SW 1271 (cell line): ENCODE results near the gene C16orf90.

ENCODE experiments used
- DNase-seq, 2 experiments: peaks; one replicate each; lab custom pipeline; 2025; lab: John Stamatoyannopoulos, UW

C16orf90 gene

DNA sequence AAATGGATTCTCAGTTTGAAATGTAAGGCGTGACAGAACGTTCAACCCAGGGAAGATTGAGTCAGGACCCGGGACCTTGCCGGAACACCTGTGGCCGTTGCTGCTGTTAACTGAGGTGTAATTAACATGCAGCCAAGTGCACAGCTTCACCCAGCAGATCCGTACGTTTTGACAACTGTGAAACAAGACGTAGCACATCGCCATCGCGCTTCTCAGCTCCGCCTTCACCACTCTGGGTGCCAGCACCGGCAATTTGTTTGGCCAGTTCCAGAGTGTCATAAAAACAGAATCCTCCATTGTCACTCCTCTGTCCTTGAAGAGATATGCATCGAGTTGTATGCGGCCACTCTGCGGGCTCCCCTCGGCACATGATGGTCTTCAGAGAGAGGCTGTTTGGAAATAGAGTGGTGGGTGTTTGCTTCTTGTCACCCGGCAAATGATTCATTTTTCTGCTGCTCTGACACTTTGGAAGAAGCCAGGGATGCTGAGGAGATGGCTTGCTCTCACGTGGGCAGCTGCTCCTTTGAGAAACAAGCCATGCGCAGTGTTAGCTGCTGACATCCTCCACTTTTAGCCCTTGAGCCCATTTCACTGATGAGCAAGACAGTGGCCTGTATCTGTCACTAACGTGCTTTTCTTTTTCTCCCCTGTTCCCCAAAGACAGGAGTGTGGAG is 29.2 kb downstream of the C16orf90 start:
- no peak for DNase-seq

DNA sequence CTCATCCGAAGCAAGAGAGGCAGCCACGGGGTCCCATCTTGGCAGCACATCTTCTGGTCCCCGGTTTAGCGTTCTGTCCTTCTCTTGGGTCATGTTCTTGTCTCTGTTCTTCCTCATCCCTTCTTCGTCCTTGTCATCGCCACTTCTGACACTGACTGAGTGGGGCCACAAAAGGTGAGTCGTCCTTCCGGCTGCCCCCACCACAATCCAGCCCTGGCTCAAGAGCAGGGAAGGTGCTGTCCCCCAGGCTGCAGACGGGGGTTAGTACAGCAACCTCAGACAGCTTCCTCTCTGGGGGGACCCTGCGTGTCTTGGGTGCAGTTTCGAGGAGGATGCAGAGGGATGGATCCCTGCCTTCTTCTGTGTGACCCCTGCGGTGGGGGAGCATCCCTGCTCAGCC is 30.0 kb downstream of the C16orf90 start:
- DNase-seq = no peak

DNA sequence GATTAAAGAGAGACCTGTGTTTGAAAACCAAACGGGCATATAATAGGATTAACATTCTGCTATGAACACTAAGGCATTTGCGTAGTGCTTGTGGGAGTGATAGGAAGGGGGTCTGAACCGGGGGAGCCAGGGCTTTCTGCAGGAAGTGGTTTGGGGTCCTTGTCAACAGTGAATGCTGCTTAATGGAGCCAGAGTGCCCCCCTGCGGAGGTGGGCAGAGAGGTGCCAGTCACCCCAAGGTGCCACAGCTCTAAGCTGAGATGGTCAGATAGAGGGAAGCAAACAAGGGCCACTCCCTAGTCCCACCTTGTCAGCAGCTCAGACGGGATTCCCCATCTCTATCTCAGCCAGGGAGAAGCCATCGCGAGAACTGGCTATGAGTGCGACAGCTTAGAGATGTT is 34.1 kb downstream of the C16orf90 start:
- DNase-seq = no peak

DNA sequence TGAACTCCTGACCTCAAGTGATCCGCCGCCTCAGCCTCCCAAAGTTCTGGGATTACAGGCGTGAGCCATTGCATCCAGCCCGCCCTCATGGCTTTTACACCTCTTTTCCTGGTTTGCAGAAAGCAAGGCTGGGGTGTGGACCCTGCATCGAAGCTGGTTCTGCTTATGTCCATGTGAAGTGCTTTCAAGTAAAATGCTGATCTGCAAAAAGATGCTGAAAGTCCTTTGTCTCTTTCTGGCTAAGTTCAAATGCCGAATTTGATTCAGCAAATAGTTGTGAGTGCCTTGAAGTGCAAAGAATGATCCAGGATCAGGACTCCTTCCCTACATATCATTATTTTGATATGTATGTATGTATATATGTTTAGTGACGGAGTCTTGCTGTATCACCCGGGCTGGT is 34.7 kb downstream of the C16orf90 start:
- no peak for DNase-seq

DNA sequence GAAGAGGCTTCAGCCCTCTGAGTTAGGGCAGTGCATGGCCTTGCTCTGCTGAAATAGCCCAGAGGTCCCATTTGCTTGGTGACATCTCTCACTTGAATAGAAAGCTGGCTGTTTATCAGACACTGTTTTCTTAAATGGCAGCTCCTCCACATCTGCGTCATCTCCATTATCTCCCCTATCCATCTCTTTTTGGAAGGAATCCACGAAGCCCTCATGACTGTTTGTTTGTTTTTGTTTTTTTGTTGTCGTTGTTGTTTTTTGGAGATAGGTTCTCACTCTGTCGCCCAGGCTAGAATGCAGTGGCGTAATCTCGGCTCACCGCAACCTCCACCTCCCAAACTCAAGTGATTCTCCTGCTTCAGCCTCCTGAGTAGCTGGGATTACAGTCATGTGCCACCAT is 35.2 kb downstream of the C16orf90 start:
- no peak for DNase-seq

DNA sequence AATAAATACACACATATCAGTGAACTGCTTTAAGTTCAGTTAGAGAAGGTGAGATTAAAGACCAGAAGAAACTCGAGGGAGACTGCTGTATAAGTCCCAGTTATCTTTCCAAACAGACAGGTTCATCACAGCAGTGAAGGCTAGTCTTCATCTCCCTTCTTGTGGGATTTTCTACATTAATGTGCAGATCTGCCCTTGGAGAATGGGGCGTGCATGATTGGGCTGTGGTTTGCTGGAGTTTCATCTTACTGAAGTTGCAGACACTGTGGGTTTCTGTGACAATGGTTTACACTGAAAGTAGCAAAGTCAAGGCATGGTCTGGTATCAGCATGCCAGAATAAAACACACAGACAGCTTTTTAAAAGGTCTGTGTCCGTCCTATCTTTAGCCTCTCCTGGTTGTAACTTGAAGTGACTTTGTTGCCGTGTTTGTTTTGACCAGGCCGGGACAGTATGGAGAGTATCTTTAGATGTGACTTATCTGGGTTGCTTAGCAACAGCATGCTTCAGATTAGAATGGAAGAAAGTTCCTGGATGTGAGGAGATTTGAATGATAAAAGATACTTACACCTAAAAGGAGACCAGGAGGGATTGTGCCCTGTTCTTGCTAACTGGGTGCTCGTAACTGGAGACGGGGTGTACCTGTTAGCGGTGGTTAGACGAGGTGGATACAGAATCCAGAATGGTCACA is 35.7 kb downstream of the C16orf90 start:
- no peak for DNase-seq

DNA sequence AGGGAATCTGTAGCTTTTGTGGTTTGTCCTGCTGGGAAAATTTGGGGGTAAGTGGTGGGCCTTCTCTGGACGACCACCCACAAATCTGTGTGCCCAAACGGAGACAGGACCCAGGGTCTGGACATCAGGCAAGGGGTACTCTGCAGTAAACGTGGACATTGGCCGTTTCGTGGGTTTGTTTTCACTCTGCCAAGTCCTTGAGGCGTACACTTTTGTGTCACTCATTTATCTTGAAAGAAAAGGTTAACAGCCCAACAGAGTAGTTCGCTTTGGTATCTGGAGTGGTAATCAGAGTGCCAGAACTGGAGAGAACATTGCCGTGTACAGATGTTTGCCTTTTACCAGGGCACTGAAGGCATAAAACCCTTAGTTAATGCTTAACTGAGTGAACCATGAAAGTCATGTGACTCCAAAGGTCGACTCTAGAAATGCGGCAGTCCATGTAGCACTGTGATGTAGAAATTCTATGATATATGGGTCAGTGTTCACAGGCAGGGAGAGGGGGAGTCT is 36.4 kb downstream of the C16orf90 start:
- DNase-seq = no peak

DNA sequence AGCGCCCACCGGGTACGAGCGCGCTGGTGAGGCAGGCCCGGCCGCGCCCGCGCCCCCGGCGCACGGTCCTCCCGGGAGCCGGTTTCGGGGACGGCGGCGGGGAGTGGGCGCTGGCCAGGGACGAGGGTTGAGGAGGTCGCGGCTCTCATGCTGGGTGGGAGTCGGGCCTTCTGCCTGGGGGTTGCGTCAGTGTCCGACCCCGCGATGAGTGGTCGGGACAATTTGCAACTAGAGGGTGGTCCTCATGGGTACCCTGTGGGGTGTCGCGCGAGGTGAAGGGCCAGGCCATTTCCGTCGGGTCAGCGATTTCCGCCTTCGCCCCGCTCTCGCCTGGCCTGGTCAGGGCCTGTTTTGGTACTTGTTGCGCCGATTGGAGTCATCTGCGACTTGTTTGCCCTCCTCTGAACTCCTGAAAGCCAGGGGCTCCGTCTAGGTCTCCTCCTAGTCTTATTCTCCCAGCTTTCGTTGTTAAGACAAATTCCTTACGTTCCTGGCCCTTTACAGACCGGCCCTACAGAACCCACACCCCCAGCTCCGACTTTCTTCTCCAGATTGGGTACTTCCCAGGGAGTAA is 36.9 kb downstream of the C16orf90 start:
- peak in 1 of 2 experiments; percentile 11 for DNase-seq

DNA sequence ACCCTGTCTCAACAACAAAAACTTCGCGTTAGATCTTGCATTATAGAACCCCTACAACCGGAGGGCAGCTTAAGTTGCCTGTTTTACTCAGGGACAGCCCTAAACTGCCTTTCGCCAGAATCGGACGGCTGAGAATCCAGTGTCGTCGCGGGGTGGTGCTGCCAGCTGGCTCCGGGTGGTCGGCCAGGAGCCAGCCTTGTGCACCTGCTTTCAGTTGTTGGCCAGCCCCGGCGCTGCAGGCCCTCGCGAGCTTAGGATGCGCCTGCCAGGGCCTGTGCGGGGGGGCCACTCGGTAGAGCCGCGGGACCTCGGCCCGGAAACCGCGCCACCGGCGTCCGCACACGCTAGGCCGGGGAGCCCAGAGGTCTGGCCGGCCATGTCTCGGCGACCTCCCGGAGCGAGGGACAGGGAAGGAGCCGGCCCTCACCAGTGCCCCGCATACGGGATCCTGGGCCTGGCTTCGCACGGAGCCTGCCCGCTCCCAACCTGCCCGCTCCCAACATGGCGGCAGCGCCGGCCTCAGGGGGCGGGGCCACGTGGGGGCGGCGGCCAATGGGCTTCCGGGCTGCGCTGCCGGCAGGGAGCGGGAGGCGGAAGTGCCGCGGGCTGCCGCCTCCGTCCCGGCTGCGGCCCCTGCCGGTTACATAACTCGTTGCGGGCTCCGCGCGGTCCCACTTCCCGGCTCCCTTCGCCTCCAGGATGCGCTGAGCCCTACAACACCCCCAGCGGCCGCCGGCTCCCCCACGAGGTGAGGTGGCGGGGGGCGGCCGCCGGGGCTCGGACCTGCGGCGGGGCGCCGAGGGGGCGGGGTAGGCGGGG is 37.6 kb downstream of the C16orf90 start:
- peak; percentile 36 to 58 for DNase-seq

DNA sequence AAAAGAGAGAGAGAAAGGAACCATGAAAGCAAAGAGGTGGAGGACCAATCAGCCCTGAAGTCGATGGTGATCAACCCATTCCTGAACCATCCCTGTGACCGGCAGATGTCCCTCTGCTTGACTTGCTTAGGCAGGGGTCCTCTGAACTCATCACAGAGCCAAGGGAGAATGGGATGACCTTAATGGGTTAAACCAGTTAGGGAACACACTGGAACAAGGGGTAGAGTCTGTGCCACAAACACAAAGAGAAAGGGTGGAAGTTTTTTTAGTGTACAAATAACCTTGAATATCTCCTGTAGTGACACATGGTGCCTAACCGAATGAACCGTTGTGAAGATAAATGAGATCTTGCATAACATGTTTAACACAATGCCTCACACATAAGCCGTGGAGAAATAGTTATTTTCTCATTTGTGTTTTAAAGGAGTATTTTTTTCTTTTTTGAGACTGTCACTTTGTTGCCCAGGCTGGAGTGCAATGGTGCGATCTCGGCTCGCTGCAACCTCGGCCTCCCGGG is 40.6 kb downstream of the C16orf90 start:
- DNase-seq = no peak

DNA sequence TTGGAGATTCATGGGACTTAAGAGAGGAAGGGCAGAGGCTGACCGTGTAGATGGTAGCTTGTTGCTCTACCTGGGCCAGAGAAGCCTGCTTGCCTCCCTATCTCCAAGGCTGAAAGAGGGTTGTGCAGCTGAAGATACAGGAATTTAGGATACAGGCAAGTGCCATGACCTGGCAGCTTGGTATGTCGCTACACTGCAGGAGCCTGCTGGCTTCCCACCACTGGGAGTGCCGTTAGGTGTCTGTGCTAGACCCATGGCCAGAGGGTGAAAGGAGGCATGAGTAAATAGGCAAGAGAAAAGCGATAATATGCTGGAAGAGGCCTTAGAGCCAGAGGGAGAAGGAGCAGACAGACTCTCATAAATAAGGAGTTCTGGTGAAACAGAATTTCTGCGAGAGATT is 41.2 kb downstream of the C16orf90 start:
- DNase-seq = no peak

DNA sequence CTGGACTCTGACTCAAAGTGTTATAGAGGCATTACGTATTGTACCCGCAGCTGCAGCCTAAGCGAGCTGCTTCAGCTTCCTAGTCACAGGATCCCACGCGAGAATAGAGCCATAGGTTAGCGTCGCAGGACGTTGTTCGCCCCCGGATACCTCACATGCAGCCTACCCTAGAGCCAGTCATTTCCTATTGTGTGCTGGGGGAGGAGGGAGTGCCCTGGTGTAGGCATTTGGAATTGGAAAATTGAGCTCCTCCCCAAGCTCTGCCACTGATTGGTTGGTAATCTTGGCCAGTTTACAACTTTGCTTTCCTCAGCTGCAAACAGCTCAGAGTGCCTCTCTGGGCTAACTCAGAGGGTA is 51.3 kb downstream of the C16orf90 start:
- DNase-seq = peak; percentile 7 to 39
